ENCODE measurements around the gene BLCAP. TPM values are rescaled to one million over a fixed set of nuclear protein-coding genes. Genes with fewer than 3 reads are reported as not detected.
"Not testable (repeated sequence)": the region's sequence is repeated elsewhere in the genome, so short reads cannot be mapped to it uniquely, and the experiment has no call there.

Gene BLCAP
- total RNA-seq, 1 donor from 2014 or later: 90.3 TPM

GRCh38 chr20:37558306-37558705 is 30.6 kb upstream of the BLCAP start:
- DNase-seq (ENCODE audit: low spot score): no peak

DNA sequence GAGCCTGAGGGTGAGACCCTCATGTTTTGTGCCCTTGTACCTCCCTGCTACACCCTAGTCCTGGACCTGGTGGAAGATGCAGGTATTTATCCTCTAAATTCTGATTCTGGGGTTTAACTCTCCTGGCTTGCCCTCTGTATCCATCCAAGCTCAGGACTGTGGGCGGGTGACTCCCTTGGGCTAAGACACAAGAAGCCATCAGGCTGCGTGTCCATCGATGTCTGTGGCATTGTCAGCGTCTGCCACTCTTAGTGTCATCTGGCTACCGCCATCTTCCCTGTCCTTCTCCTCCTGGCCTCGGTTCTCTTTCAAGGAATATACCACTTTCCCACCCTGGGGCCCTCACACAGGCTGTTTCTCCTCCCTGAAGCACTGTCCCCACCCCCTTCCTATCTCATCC is 28.9 kb upstream of the BLCAP start:
- no peak for DNase-seq (ENCODE audit: low spot score)

DNA sequence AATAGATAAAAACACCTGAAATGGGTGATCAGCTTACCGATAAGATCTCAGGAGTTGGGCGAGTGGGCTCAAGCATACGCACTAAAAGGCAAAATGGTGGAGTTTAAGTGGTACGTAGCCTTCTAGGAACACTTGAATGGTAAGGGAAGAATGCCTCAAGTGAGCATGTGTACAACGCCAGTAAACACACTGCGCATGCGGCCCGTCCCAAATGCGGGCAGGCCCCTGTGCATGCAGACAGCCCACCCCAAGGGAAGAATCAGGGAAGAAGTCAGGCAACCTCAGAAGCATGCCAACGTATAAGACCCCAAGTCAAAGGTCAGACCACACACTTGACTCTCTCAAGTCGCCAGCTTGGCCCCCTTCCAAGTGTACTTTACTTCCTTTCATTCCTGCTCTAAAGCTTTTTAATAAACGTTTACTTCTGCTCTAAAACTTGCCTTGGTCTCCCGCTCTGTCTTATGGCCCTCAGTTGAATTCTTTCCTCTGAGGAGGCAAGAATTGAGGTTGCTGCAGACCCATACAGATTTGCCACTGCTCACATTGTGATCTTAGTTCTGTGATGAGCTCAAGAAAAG is 27.1 kb upstream of the BLCAP start:
- not testable (repeated sequence) for DNase-seq (ENCODE audit: low spot score)

GRCh38 chr20:37552415-37552814 is 24.7 kb upstream of the BLCAP start:
- no peak for DNase-seq (ENCODE audit: low spot score)

GRCh38 chr20:37551660-37552059 is 24.0 kb upstream of the BLCAP start:
- not testable (repeated sequence) for DNase-seq (ENCODE audit: low spot score)

DNA sequence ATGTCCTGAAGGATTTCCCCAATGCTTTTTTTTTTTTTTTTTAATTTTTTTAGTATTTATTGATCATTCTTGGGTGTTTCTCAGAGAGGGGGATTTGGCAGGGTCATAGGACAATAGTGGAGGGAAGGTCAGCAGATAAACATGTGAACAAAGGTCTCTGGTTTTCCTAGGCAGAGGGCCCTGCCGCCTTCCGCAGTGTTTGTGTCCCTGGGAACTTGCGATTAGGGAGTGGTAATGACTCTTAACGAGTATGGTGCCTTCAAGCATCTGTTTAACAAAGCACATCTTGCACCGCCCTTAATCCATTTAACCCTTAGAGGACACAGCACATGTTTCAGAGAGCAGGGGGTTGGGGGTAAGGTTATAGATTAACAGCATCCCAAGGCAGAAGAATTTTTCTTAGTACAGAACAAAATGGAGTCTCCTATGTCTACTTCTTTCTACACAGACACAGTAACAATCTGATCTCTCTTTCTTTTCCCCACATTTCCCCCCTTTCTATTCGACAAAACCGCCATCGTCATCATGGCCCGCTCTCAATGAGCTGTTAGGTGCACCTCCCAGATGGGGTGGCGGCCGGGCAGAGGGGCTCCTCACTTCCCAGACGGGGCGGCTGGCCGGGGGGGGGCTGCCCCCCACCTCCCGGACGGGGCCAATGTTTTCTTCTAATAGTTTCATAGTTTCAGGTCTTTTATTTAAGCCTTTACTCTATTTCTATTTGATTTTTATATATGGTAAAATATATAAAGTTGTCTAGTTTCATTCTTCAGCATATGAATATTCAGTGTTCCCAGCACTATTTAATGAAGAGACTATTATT is 22.6 kb upstream of the BLCAP start:
- DNase-seq (ENCODE audit: low spot score): not testable (repeated sequence)

DNA sequence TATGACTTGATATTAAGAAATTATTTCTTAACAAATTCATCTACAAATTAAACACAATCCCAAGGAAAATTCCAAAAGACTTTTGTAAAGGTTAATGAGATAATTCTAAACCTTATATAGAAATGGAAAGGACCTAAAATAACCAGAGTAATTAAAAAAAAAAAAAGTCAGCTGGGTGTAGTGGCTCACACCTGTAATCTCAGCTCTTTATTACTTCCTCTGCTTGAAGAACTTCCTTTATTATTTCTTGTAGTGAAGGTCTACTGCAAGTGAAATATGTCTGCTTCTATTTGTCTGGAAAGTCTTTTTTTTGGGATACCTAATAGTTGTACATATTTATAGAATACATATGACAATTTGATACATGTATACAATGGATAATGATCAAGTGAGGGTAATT is 20.2 kb upstream of the BLCAP start:
- DNase-seq (ENCODE audit: low spot score): no peak

DNA sequence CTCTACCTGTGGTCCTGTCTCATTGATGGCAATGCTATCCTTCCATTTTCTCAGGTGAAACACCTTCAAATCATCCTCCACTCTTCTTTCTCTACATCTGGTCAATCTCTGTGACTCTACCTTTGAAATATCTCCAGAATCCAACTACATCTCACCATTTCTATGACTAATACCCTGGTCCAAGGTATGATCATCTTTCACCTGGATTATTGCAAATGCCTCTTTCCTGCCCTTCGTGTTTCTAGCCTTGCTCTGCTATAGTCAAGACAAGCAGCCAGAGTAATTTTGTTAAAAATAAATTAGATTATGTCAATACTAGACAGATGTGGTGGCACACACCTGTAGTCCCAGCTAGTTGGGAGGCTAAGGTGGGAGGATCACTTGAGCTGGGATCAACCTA is 17.8 kb upstream of the BLCAP start:
- DNase-seq (ENCODE audit: low spot score): no peak

- no peak for DNase-seq (ENCODE audit: low spot score)
Observed at GRCh38 chr20:37544386-37544785, 16.7 kb upstream of the BLCAP start.

GRCh38 chr20:37543828-37544227 is 16.2 kb upstream of the BLCAP start:
- no peak for DNase-seq (ENCODE audit: low spot score)

- no peak for DNase-seq (ENCODE audit: low spot score)
Observed at GRCh38 chr20:37542281-37542680, 14.6 kb upstream of the BLCAP start.

DNA sequence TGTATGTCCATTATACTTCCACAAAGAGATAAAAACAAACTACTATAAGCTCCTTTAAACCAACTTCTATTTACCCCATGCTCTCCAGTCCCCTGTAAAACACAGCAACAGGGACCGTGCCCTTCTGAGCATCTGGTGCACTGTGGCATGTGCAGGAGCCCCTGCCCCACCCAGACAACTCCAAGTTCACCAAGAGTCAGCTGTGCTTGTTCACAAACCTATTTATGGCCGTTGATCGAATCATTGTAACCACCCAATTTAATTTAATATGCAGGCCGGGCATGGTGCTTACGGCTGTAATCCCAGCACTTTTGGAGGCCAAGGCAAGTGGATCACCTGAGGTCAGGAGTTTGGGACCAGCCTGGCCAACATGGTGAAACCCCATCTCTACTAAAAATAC is 13.7 kb upstream of the BLCAP start:
- DNase-seq (ENCODE audit: low spot score): no peak

DNA sequence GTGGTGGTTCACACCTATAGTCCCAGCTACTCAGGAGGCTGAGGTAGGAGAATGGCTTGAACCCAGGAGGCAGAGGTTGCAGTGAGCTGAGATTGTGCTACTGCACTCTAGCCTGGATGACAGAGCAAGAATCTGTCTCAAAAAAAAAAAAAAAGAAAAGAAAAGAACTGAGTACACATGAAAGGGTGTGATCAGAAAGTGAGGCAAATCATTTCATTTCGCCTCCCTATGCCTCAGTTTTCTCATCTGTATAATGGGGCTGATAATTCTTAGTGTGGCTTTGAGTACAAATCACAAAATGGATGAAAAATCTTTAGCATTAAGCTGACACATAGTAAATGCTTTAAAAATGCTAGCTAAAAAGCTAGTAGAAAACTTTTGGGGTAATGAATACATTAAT is 13.2 kb upstream of the BLCAP start:
- not testable (repeated sequence) for DNase-seq (ENCODE audit: low spot score)

DNA sequence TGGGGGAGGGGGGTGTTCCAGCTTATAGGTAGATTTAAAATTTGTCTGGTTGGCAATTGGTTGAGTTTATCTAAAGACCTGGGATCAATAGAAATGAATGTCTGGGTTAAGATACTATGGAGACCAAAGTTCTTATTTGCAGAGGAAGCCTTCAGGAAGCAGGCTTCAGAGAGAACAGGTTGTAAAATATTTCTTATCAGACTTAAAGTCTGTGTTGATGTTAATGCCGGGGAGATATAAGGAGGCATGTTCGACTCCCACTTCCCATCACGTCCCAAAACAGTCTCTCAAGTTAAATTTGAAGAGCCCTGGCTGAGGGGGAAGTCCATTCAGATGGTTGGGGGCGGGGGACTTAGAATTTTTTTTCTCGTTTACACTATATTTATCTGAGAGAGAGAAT is 12.3 kb upstream of the BLCAP start:
- no peak for DNase-seq (ENCODE audit: low spot score)

DNA sequence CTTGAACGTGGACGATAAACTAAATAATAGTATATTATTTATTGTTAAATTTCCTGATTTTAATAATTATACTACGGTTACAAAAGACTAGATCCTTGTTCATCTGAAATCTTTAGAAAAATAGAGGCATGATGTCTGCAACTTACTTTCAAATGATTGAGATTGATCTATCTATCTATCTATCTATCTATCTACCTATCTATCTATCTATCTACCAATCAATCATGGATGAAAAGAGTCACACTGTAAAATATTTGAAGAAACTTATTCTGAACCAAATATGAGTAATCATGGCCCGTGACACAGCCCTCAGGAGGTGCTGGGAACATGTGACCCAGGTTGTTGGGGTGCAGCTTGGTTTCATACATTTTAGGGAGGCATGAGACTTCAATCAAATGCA is 11.7 kb upstream of the BLCAP start:
- no peak for DNase-seq (ENCODE audit: low spot score)

- DNase-seq (ENCODE audit: low spot score): peak; percentile 54
Observed at GRCh38 chr20:37538003-37538402, 10.3 kb upstream of the BLCAP start.

GRCh38 chr20:37537505-37537904 is 9.8 kb upstream of the BLCAP start:
- DNase-seq (ENCODE audit: low spot score): no peak

DNA sequence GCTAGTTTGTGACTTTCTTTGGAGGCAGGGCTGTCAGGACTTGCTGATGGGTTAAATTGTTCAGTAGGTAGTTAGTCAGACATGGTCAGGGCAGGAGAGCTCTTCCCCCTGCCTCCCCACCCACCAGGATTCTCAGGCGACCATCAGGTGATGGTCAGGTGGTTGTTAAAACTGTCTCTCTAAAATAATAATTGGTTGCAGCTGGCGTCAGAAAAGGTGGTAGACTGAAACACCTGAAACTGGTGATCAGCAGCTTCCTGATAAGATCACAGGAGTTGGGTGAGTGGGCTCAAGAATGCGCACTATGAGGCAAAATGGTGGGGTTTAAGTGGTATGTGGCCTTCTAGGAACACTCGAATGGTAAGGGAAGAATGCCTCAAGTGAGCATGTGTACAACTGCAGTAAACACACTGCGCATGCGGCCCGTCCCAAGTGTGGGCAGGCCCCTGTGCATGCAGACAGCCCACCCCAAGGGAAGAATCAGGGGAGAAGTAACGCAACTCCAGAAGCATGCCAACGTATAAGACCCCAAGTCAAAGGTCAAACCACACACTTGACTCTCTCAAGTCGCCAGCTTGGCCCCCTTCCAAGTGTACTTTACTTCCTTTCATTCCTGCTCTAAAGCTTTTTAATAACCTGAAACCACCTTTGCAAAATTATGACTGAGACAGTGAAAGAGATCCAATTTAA is 7.9 kb upstream of the BLCAP start:
- no peak for DNase-seq (ENCODE audit: low spot score)

DNA sequence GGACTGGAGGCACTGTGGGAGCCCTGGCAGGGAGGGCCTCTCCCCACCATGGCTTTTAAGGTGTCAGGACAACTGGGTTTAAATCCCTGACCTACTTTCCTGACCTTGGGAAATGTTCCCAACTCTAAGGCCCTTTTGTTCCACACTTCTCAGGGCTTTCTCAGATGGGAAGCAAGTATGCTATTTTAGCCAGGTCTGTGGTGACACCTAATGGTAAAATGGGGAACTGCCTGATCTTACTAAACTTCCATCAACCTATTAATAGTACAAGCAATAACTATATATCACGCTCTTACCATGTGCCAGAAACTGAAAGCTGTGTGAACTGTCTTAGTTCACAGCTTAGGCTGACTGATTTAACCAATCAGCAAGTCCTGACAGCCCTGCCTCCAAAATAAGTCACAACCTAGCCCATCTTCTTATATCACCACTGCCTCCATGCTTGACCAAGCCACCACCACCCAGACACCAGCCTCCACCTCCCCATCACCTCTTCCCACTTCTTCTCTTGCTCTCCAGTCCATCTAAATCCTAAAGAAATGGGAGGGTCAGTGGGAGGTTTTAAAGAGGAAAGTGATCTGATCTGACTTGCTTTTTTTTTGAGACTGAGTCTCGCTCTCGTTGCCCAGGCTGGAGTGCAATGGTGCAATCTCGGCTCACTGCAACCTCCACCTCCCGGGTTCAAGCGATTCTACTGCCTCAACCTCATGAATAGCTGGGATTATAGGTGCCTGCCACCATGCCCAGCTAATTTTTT is 6.9 kb upstream of the BLCAP start:
- DNase-seq (ENCODE audit: low spot score): peak; percentile 81

- DNase-seq (ENCODE audit: low spot score): no peak
Observed at GRCh38 chr20:37533154-37533715, 5.6 kb upstream of the BLCAP start.

DNA sequence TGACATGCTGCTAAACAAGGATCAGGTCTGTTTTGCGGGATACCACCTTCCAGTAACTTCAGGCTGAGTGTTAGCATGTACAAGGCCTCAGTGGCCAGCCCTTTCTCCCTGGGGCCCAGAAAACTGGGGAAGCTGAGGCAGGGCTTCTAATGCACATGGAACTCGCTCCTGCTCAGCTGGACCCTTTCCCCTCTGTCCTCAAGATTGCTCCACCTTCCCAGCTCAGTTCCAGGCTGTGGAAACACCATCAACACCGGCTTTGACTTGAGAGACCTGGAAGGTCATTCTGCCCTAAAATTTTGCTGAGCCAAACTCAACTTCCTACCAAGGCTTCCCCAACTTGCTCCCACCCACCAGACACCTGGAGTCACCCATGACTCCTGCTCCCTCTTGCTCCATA is 4.2 kb upstream of the BLCAP start:
- no peak for DNase-seq (ENCODE audit: low spot score)

GRCh38 chr20:37530696-37531095 is 3.0 kb upstream of the BLCAP start:
- no peak for DNase-seq (ENCODE audit: low spot score)
